ENCODE results near the gene CHMP2A. TPM values are rescaled to one million over a fixed set of nuclear protein-coding genes. Genes with fewer than 3 reads are reported as not detected.

The CHMP2A gene
- total and polyA plus RNA-seq, 5 donors, result 106 to 196 (median 116) TPM

GRCh38 chr19:58551577-58552471 lies 3.1 kb downstream of the CHMP2A start:
- no peak for DNase-seq

GRCh38 chr19:58551123-58551497 lies 3.8 kb downstream of the CHMP2A start:
- ATAC-seq (no peak), DNase-seq (no peak)
- Histone ChIP-seq H3K27me3 (ENCODE audit: control insufficient read depth, insufficient read depth) (no peaks in the 10 kb centered on the region), H3K9me3 (ENCODE audit: control insufficient read depth, low read length) (no peaks in the 10 kb centered on the region), H3K4me1 (ENCODE audit: control insufficient read depth, insufficient read depth, low read length) (peaks cover 15% of the 10 kb centered on the region), H3K4me3 (ENCODE audit: low read length) (no peak overlapping the region), H3K27ac (ENCODE audit: low read length) (no peak overlapping the region)
- intact Hi-C loops (cut with DNase I), result no loop called here
- 39% methylated on average over 1 of the region's 1 CpG for WGBS

More at GRCh38 chr19:58551577-58552471, 3.1 kb downstream of the CHMP2A start:
- no peak for ATAC-seq
- Histone ChIP-seq H3K9me3 (ENCODE audit: control insufficient read depth, low read length) (no peaks in the 10 kb centered on the region), H3K4me3 (ENCODE audit: low read length) (no peak overlapping the region), H3K27ac (ENCODE audit: low read length) (no peak overlapping the region), H3K4me1 (ENCODE audit: control insufficient read depth, insufficient read depth, low read length) (peaks cover 9% of the 10 kb centered on the region), H3K27me3 (ENCODE audit: control insufficient read depth, insufficient read depth) (no peaks in the 10 kb centered on the region)
- 92% methylated on average over 18 of the region's 18 CpGs for WGBS
- intact Hi-C loops (cut with DNase I), result no loop called here

DNA sequence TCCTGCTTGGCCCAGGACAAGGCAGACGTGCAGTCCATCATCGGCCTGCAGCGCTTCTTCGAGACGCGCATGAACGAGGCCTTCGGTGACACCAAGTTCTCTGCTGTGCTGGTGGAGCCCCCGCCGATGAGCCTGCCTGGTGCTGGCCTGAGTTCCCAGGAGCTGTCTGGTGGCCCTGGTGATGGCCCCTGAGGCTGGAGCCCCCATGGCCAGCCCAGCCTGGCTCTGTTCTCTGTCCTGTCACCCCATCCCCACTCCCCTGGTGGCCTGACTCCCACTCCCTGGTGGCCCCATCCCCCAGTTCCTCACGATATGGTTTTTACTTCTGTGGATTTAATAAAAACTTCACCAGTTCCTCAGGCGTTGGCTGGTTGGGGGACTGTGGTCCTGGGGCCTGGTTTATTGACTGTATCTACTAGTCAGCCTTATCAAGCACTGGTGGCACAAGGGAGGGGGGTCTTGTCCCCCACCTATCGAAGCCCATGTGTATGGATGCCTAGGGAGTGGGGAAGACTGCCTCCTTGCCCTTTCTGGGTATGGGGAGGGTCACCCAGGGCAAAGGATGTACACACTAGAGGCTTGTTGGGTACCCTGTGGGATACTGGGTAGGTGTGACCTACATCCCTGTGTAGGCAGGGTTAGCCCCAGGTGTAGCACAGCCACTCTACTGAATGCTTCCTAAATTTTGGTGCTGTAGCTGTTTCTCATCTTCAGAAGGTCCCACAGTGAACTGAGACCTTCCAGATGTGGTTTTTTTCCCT lies 4.4 kb downstream of the CHMP2A start:
- WGBS, result 86% methylated on average over 13 of the region's 13 CpGs
- no peak for DNase-seq
- Histone ChIP-seq H3K9me3 (ENCODE audit: control insufficient read depth, low read length) (no peaks in the 10 kb centered on the region), H3K27ac (ENCODE audit: low read length) (no peak overlapping the region), H3K4me1 (ENCODE audit: control insufficient read depth, insufficient read depth, low read length) (peaks cover 20% of the 10 kb centered on the region), H3K27me3 (ENCODE audit: control insufficient read depth, insufficient read depth) (no peaks in the 10 kb centered on the region), H3K4me3 (ENCODE audit: low read length) (no peak overlapping the region)
- intact Hi-C loops (cut with DNase I), result no loop called here
- no peak for ATAC-seq

GRCh38 chr19:58549664-58550361 lies 5.1 kb downstream of the CHMP2A start:
- H3K9me3 ChIP-seq (ENCODE audit: control insufficient read depth, low read length), result no peaks in the 10 kb centered on the region
- 87% methylated on average over 11 of the region's 11 CpGs for whole genome bisulfite sequencing
- no peak overlapping the region for H3K4me3 ChIP-seq (ENCODE audit: low read length)
- H3K27me3 ChIP-seq (ENCODE audit: control insufficient read depth, insufficient read depth), result no peaks in the 10 kb centered on the region
- no peak overlapping the region for H3K27ac ChIP-seq (ENCODE audit: low read length)
- intact Hi-C loops (cut with DNase I), result no loop called here
- no peak for ATAC-seq
- DNase-seq, result no peak
- H3K4me1 ChIP-seq (ENCODE audit: control insufficient read depth, insufficient read depth, low read length), result peaks cover 18% of the 10 kb centered on the region

- ATAC-seq (no peak), DNase-seq (no peak)
- intact Hi-C loops (cut with DNase I), result no loop called here
- WGBS, result 90% methylated on average over 20 of the region's 20 CpGs
- Histone ChIP-seq H3K4me3 (ENCODE audit: low read length) (no peak overlapping the region), H3K9me3 (ENCODE audit: control insufficient read depth, low read length) (no peaks in the 10 kb centered on the region), H3K4me1 (ENCODE audit: control insufficient read depth, insufficient read depth, low read length) (peaks cover 16% of the 10 kb centered on the region), H3K27me3 (ENCODE audit: control insufficient read depth, insufficient read depth) (no peaks in the 10 kb centered on the region), H3K27ac (ENCODE audit: low read length) (no peak overlapping the region)
Observed at GRCh38 chr19:58548859-58549663, 5.8 kb downstream of the CHMP2A start.

GRCh38 chr19:58547323-58548312 lies 7.3 kb downstream of the CHMP2A start:
- H3K27ac ChIP-seq (ENCODE audit: low read length), result no peak overlapping the region
- H3K4me1 ChIP-seq (ENCODE audit: control insufficient read depth, insufficient read depth, low read length), result peaks cover 11% of the 10 kb centered on the region
- no peaks in the 10 kb centered on the region for H3K9me3 ChIP-seq (ENCODE audit: control insufficient read depth, low read length)
- intact Hi-C loops (cut with DNase I), result no loop called here
- DNase-seq (no peak), ATAC-seq (no peak)
- WGBS, result 88% methylated on average over 18 of the region's 18 CpGs
- no peaks in the 10 kb centered on the region for H3K27me3 ChIP-seq (ENCODE audit: control insufficient read depth, insufficient read depth)
- H3K4me3 ChIP-seq (ENCODE audit: low read length), result no peak overlapping the region

DNA sequence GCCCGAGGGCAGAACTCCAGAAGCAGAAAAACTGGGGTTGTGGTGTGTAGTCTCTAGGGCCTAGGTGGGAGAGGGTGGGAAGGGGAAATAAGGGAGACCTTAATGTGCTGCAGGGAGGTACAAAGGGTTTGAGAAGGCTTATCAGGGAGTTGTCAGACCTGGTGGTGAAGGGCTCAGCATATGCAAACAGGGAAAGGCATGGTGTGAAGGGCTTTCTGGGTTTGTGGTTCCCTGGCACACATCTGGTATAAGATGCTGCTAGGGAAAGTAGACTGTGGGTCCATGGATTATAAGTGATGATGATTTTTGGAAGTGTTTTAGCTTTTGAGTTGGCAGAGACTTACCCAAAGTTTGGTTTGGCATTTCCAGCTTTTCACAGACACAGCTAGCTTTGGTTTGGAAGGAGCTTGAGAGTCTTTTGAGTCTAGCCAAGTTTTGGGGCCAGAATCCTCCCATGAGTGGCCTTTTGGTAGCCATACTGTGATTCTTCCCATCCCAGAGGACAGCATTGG lies 8.8 kb downstream of the CHMP2A start:
- Histone ChIP-seq H3K27ac (ENCODE audit: low read length) (no peak overlapping the region), H3K4me3 (ENCODE audit: low read length) (peak overlapping the region; percentile 79), H3K9me3 (ENCODE audit: control insufficient read depth, low read length) (no peaks in the 10 kb centered on the region), H3K27me3 (ENCODE audit: control insufficient read depth, insufficient read depth) (no peaks in the 10 kb centered on the region), H3K4me1 (ENCODE audit: control insufficient read depth, insufficient read depth, low read length) (peaks cover 11% of the 10 kb centered on the region)
- no peak for DNase-seq
- intact Hi-C loops (cut with DNase I), result no loop called here
- WGBS, result 26% methylated on average over 1 of the region's 1 CpG
- ATAC-seq, result no peak

DNA sequence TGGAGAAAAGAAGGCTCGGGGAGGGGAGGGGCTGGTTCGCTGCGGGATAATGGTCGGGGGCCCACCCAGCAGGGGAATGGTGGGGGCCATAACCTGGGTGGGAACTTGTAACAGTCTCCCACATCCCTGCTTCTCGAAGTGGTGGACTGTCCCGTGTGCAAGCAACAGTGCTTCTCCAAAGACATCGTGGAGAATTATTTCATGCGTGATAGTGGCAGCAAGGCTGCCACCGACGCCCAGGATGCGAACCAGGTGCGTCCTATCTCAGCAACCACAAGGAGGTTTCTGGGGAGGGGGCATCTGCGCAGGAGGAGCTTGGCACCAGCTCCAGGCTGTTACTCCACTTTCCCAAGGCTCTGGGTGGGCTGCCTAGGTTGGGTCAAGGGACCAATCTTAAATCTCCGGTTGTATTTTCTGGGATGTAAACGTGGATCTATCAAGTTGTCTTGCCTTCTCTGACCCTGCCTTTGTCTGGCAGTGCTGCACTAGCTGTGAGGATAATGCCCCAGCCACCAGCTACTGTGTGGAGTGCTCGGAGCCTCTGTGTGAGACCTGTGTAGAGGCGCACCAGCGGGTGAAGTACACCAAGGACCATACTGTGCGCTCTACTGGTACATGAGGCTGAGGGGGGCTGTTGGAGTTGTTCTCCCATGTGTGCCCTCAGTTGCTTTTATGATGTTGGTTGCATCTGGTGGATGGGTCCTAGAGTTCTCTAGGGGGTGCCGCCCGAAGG lies 9.5 kb downstream of the CHMP2A start:
- Histone ChIP-seq H3K27ac (ENCODE audit: low read length) (no peak overlapping the region), H3K4me3 (ENCODE audit: low read length) (peak overlapping the region; percentile 79), H3K4me1 (ENCODE audit: control insufficient read depth, insufficient read depth, low read length) (peaks cover 11% of the 10 kb centered on the region), H3K27me3 (ENCODE audit: control insufficient read depth, insufficient read depth) (no peaks in the 10 kb centered on the region), H3K9me3 (ENCODE audit: control insufficient read depth, low read length) (no peaks in the 10 kb centered on the region)
- DNase-seq, result no peak
- intact Hi-C loops (cut with DNase I), result no loop called here
- ATAC-seq, result no peak
- WGBS, result 7% methylated on average over 21 of the region's 21 CpGs

GRCh38 chr19:58544591-58545285 lies 10.2 kb downstream of the CHMP2A start:
- under 1% methylated on average over 87 of the region's 92 CpGs for WGBS
- intact Hi-C loops (cut with DNase I), result no loop called here
- no peaks in the 10 kb centered on the region for H3K27me3 ChIP-seq (ENCODE audit: control insufficient read depth, insufficient read depth)

More at GRCh38 chr19:58544591-58545285, 10.2 kb downstream of the CHMP2A start:
- peaks cover 11% of the 10 kb centered on the region for H3K4me1 ChIP-seq (ENCODE audit: control insufficient read depth, insufficient read depth, low read length)
- DNase-seq, result peak in 1 of 3 donors; percentile 91
- peak overlapping the region; percentile 87 for H3K27ac ChIP-seq (ENCODE audit: low read length)
- H3K9me3 ChIP-seq (ENCODE audit: control insufficient read depth, low read length), result no peaks in the 10 kb centered on the region
- peak; percentile 0 to 2 for ATAC-seq
- peak overlapping the region; percentile 79 for H3K4me3 ChIP-seq (ENCODE audit: low read length)
